C4-2B (cell line): ENCODE measurements around the gene TSGA10.

Experiments
- CTCF ChIP-seq: fragments of 450-650 bp; conservative IDR thresholded peaks from 2 replicates; pipeline ENCODE4 v1.5.1; 2017; ENCODE audit warnings: mild to moderate bottlenecking
- ZFX ChIP-seq: fragments of 450-650 bp; IDR thresholded peaks from 2 replicates; pipeline ENCODE4 v1.6.1; 2017

GRCh38 chr2:99183025-99183424, 28.3 kb upstream of the TSGA10 start:
- TF ChIP-seq CTCF: no peak
- TF ChIP-seq ZFX: no peak
